Muscle of leg (tissue), 16 donors: ENCODE measurements around the gene OR7G1. TPM values are rescaled to one million over a fixed set of nuclear protein-coding genes. Genes with fewer than 3 reads are reported as not detected.

ENCODE experiments used
- DNase-seq: peaks from one replicate; pipeline ENCODE4 v3.0.0; 2013
- H3K27ac ChIP-seq: one replicate; pipeline ENCODE4 v1.5.1; 2013; ENCODE audit warnings: mild to moderate bottlenecking, low read length, control low read depth
- H3K27me3 ChIP-seq: one replicate; pipeline ENCODE4 v1.6.1; 2013; ENCODE audit warnings: low read length; ENCODE audit not compliant: control insufficient read depth, insufficient read depth
- H3K36me3 ChIP-seq: one replicate; pipeline ENCODE4 v1.6.1; 2013; ENCODE audit warnings: low read length; ENCODE audit not compliant: control insufficient read depth, insufficient read depth
- H3K4me1 ChIP-seq: one replicate; pipeline ENCODE4 v1.6.1; 2013; ENCODE audit warnings: low read length; ENCODE audit not compliant: control insufficient read depth, insufficient read depth
- H3K4me3 ChIP-seq: one replicate; pipeline ENCODE4 v1.5.1; 2013; ENCODE audit warnings: low read length, control low read depth
- H3K9me3 ChIP-seq: replicated peaks from 2 replicates; pipeline ENCODE4 v1.6.1; 2013; ENCODE audit warnings: low read depth, low read length; ENCODE audit not compliant: control insufficient read depth
- WGBS: methylation state at CpG from one replicate; pipeline ENCODE4 v1.1.5; 2013; ENCODE audit warnings: missing lambda C conversion rate; ENCODE audit not compliant: insufficient coverage; 5-methylcytosine and 5-hydroxymethylcytosine counted together
- long read RNA-seq, 11 donors: transcript quantifications; one replicate each; lab custom pipeline, GENCODE V29; 2026
- polyA plus RNA-seq, 8 donors: library from polyadenylated mRNA; unstranded; fragments of 120-200 nt; gene quantifications; one replicate each; pipeline versions ENCODE4 v1.2.1 to v1.2.3, GENCODE V29; 2013; ENCODE audit warnings: inconsistent platforms in 1 of 8, low replicate concordance in 1 of 8; ENCODE audit not compliant: insufficient read length in 8 of 8, insufficient read depth in 1 of 8
- total RNA-seq: library from RNA; stranded (reverse); fragments of 120-200 nt; gene quantifications from one replicate; pipeline ENCODE4 v1.2.4, GENCODE V29; 2013

Gene OR7G1
- total RNA-seq (not detected), polyA plus RNA-seq (not detected)
- long read RNA-seq, donor 1 = 0 reads
- long read RNA-seq, donor 2 = 0 reads
- long read RNA-seq, donor 3 = 0 reads
- long read RNA-seq, donor 4 = 0 reads
- long read RNA-seq, donor 5 = 0 reads
- long read RNA-seq, donor 6 = 0 reads
- long read RNA-seq, donor 7 = 0 reads
- long read RNA-seq, donor 8 = 0 reads
- long read RNA-seq, donor 9, partial matches to known transcripts = 0 of 1 reads
- long read RNA-seq, donor 9, other reads (novel, unspliced or antisense) = 0 of 1 reads
- long read RNA-seq, donor 10 = 0 reads
- long read RNA-seq, donor 11 = 0 reads

GRCh38 chr19:9115307-9115813 lies at the start of gene OR7G1:
TSS of gene OR7G1 (minus strand) at chr19:9115763. CDS start at chr19:9115763, 0 bp downstream.
- no peak for DNase-seq
- no peaks in the 10 kb centered on the region for H3K4me1 ChIP-seq
- no peaks in the 10 kb centered on the region for H3K27me3 ChIP-seq
- H3K9me3 ChIP-seq = no peaks in the 10 kb centered on the region
- WGBS = 80% methylated on average over 1 of the region's 2 CpGs
- no peak within 1 kb of the TSS for H3K27ac ChIP-seq
- no peaks in the 10 kb centered on the region for H3K36me3 ChIP-seq
- H3K4me3 ChIP-seq = no peak within 1 kb of the TSS

GRCh38 chr19:9165261-9165660 lies 49.7 kb upstream of the OR7G1 start:
- Histone ChIP-seq H3K27ac (no peak overlapping the region), H3K4me1 (no peaks in the 10 kb centered on the region), H3K27me3 (no peaks in the 10 kb centered on the region), H3K36me3 (peaks cover 50% of the 10 kb centered on the region), H3K4me3 (no peak overlapping the region), H3K9me3 (peaks cover 34% of the 10 kb centered on the region)
- DNase-seq = no peak
- no CpG with 5 or more reads among the region's 3 CpGs for WGBS

- Histone ChIP-seq H3K36me3 (peaks cover 85% of the 10 kb centered on the region), H3K27me3 (no peaks in the 10 kb centered on the region), H3K9me3 (peaks cover 64% of the 10 kb centered on the region), H3K4me3 (no peak overlapping the region), H3K27ac (no peak overlapping the region), H3K4me1 (no peaks in the 10 kb centered on the region)
- DNase-seq = no peak
- 96% methylated on average over 12 of the region's 12 CpGs for whole genome bisulfite sequencing
Observed at GRCh38 chr19:9161427-9161826, 45.9 kb upstream of the OR7G1 start.

GRCh38 chr19:9159891-9160290 lies 44.3 kb upstream of the OR7G1 start:
- peaks cover 78% of the 10 kb centered on the region for H3K9me3 ChIP-seq
- WGBS = 98% methylated on average over 13 of the region's 13 CpGs
- H3K4me1 ChIP-seq = no peaks in the 10 kb centered on the region
- H3K27ac ChIP-seq = no peak overlapping the region
- DNase-seq = no peak
- no peaks in the 10 kb centered on the region for H3K27me3 ChIP-seq
- H3K36me3 ChIP-seq = peaks cover 90% of the 10 kb centered on the region
- no peak overlapping the region for H3K4me3 ChIP-seq

- peaks cover 71% of the 10 kb centered on the region for H3K36me3 ChIP-seq
- WGBS = 100% methylated on average over 1 of the region's 1 CpG
- H3K27ac ChIP-seq = no peak overlapping the region
- H3K9me3 ChIP-seq = peaks cover 83% of the 10 kb centered on the region
- no peak for DNase-seq
- no peaks in the 10 kb centered on the region for H3K27me3 ChIP-seq
- H3K4me3 ChIP-seq = no peak overlapping the region
- H3K4me1 ChIP-seq = no peaks in the 10 kb centered on the region
Observed at GRCh38 chr19:9156304-9156703, 40.7 kb upstream of the OR7G1 start.

GRCh38 chr19:9155591-9155990 lies 40.0 kb upstream of the OR7G1 start:
- Histone ChIP-seq H3K27me3 (no peaks in the 10 kb centered on the region), H3K4me1 (no peaks in the 10 kb centered on the region), H3K27ac (no peak overlapping the region), H3K9me3 (peaks cover 81% of the 10 kb centered on the region), H3K4me3 (no peak overlapping the region), H3K36me3 (peaks cover 64% of the 10 kb centered on the region)
- 100% methylated on average over 2 of the region's 4 CpGs for WGBS
- no peak for DNase-seq

GRCh38 chr19:9151367-9151766 lies 35.8 kb upstream of the OR7G1 start:
- no peak overlapping the region for H3K4me3 ChIP-seq
- WGBS = no CpG with 5 or more reads among the region's 5 CpGs
- no peak for DNase-seq
- peaks cover 74% of the 10 kb centered on the region for H3K9me3 ChIP-seq
- peaks cover 37% of the 10 kb centered on the region for H3K36me3 ChIP-seq
- H3K27ac ChIP-seq = no peak overlapping the region
- no peaks in the 10 kb centered on the region for H3K27me3 ChIP-seq
- no peaks in the 10 kb centered on the region for H3K4me1 ChIP-seq

- DNase-seq = no peak
- no peaks in the 10 kb centered on the region for H3K4me1 ChIP-seq
- H3K4me3 ChIP-seq = no peak overlapping the region
- H3K27me3 ChIP-seq = no peaks in the 10 kb centered on the region
- no CpG with 5 or more reads among the region's 5 CpGs for WGBS
- peaks cover 68% of the 10 kb centered on the region for H3K9me3 ChIP-seq
- no peak overlapping the region for H3K27ac ChIP-seq
- H3K36me3 ChIP-seq = peaks cover 30% of the 10 kb centered on the region
Observed at GRCh38 chr19:9150650-9151049, 35.1 kb upstream of the OR7G1 start.

- H3K27me3 ChIP-seq = no peaks in the 10 kb centered on the region
- H3K27ac ChIP-seq = no peak overlapping the region
- H3K4me3 ChIP-seq = no peak overlapping the region
- no peaks in the 10 kb centered on the region for H3K4me1 ChIP-seq
- no peak for DNase-seq
- H3K36me3 ChIP-seq = peaks cover 26% of the 10 kb centered on the region
- WGBS = 100% methylated on average over 2 of the region's 4 CpGs
- H3K9me3 ChIP-seq = peaks cover 68% of the 10 kb centered on the region
Observed at GRCh38 chr19:9149997-9150396, 34.4 kb upstream of the OR7G1 start.

GRCh38 chr19:9148697-9149096 lies 33.1 kb upstream of the OR7G1 start:
- H3K9me3 ChIP-seq = peaks cover 66% of the 10 kb centered on the region
- H3K27ac ChIP-seq = no peak overlapping the region
- DNase-seq = no peak
- H3K36me3 ChIP-seq = peaks cover 24% of the 10 kb centered on the region
- no peaks in the 10 kb centered on the region for H3K4me1 ChIP-seq
- no peaks in the 10 kb centered on the region for H3K27me3 ChIP-seq
- 86% methylated on average over 2 of the region's 3 CpGs for WGBS
- H3K4me3 ChIP-seq = no peak overlapping the region
